CD4-positive, CD25-positive, alpha-beta regulatory T cell (primary cell): ENCODE measurements around the gene AGAP1. TPM values are rescaled to one million over a fixed set of nuclear protein-coding genes. Genes with fewer than 3 reads are reported as not detected.

Source experiments
- ATAC-seq, 2 donors: fragments of 150-1000 bp; cut with Tn5 transposase; one replicate each; pipeline ENCODE4 v1.10.0; 2021; ENCODE audit warnings: low read depth in 2 of 2, moderate number of reproducible peaks in 2 of 2, moderate library complexity in 1 of 2
- DNase-seq, 3 donors: peaks; one replicate each; pipeline versions ENCODE4 v3.0.0 to v3.0.0-alpha.2; 2012 to 2022; ENCODE audit warnings: mixed read lengths in 1 of 3
- H3K27ac ChIP-seq: one replicate; pipeline ENCODE4 v1.7.0; 2013; ENCODE audit warnings: mild to moderate bottlenecking, low read length; ENCODE audit not compliant: insufficient read depth, poor library complexity, severe bottlenecking
- H3K27me3 ChIP-seq: one replicate; pipeline ENCODE4 v1.7.0; 2013; ENCODE audit warnings: low read length; ENCODE audit not compliant: control insufficient read depth, insufficient read depth
- H3K36me3 ChIP-seq: one replicate; pipeline ENCODE4 v1.7.0; 2013; ENCODE audit warnings: mild to moderate bottlenecking, low read length, moderate library complexity; ENCODE audit not compliant: control insufficient read depth, insufficient read depth
- H3K4me1 ChIP-seq: 2 replicates; pipeline ENCODE4 v1.7.0; 2013; ENCODE audit warnings: mild to moderate bottlenecking, low read length; ENCODE audit not compliant: insufficient read depth, control insufficient read depth, poor library complexity, severe bottlenecking
- H3K4me3 ChIP-seq: one replicate; pipeline ENCODE4 v1.7.0; 2013; ENCODE audit warnings: low read depth, mild to moderate bottlenecking, low read length, moderate library complexity
- H3K9me3 ChIP-seq, 2 experiments: 1 replicate in 1 of 2; 2 replicates in 1 of 2; pipeline ENCODE4 v1.7.0; 2013; ENCODE audit warnings: low read length in 2 of 2, mild to moderate bottlenecking in 1 of 2, moderate library complexity in 1 of 2; ENCODE audit not compliant: control insufficient read depth in 2 of 2
- H3K27ac Mint-ChIP-seq, 3 donors: one replicate each; pipeline ENCODE4 v1.8.0; 2020 to 2022; ENCODE audit warnings: mild to moderate bottlenecking in 3 of 3, mixed read lengths in 3 of 3, moderate library complexity in 2 of 3
- H3K27me3 Mint-ChIP-seq: one replicate; pipeline ENCODE4 v1.8.0; 2022; ENCODE audit warnings: mild to moderate bottlenecking, mixed read lengths
- H3K36me3 Mint-ChIP-seq: one replicate; pipeline ENCODE4 v1.8.0; 2020; ENCODE audit warnings: mixed read lengths
- H3K4me1 Mint-ChIP-seq, 4 donors: one replicate each; pipeline ENCODE4 v1.8.0; 2020 to 2022; ENCODE audit warnings: mixed read lengths in 4 of 4, mild to moderate bottlenecking in 1 of 4
- H3K4me3 Mint-ChIP-seq, 4 donors: one replicate each; pipeline ENCODE4 v1.8.0; 2020 to 2022; ENCODE audit warnings: mild to moderate bottlenecking in 4 of 4, mixed read lengths in 4 of 4, moderate library complexity in 3 of 4
- H3K9me3 Mint-ChIP-seq, 7 donors: one replicate each; pipeline ENCODE4 v1.8.0; 2020 to 2022; ENCODE audit warnings: mixed read lengths in 7 of 7, mild to moderate bottlenecking in 3 of 7, moderate library complexity in 2 of 7
- polyA plus RNA-seq, 4 donors: library from polyadenylated mRNA; unstranded; fragments of 300-500 nt; fragmentation: Illumina TruSeq; gene quantifications; one replicate each; pipeline ENCODE4 v1.2.3, GENCODE V29; 2021
- total RNA-seq: library from RNA; stranded (reverse); gene quantifications from one replicate; pipeline ENCODE4 v1.2.3, GENCODE V29; 2022

The AGAP1 gene
- total and polyA plus RNA-seq, 5 donors from 2014 or later = 0.99 TPM; not detected in 4

DNA sequence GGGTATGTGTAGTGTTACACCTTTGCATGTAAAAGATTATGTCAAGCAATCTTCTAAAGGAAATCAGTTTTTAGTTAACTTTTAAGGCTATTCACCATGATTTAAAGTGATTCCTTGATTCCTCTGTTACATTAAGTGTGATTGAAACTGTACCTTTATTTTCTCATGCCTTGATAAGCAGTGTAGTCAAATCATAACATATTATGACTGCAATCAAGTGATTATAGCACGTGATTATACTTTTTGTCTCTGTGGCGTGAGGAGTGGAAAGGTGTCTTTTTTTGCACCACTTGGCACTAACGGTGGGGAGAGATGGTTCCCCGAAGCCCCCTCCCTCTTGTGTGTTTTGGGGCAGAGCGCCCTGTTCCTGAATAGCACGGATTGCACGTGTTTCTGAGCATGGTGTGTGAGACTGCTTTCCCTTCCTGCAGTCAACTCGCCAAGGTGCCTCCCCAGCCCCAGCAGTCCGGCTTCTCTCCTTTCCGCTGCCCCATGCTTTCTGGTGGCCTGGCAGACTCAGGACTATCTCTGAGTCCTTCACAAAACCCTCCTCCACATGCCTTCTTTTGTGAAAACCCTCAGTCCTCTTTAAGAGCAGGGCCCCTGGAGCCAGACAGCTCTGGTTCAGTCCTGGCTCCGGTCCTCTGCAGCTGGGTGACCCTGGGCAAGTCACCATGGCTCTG, 68.4 kb downstream of the AGAP1 start:
- no peak for ATAC-seq

DNA sequence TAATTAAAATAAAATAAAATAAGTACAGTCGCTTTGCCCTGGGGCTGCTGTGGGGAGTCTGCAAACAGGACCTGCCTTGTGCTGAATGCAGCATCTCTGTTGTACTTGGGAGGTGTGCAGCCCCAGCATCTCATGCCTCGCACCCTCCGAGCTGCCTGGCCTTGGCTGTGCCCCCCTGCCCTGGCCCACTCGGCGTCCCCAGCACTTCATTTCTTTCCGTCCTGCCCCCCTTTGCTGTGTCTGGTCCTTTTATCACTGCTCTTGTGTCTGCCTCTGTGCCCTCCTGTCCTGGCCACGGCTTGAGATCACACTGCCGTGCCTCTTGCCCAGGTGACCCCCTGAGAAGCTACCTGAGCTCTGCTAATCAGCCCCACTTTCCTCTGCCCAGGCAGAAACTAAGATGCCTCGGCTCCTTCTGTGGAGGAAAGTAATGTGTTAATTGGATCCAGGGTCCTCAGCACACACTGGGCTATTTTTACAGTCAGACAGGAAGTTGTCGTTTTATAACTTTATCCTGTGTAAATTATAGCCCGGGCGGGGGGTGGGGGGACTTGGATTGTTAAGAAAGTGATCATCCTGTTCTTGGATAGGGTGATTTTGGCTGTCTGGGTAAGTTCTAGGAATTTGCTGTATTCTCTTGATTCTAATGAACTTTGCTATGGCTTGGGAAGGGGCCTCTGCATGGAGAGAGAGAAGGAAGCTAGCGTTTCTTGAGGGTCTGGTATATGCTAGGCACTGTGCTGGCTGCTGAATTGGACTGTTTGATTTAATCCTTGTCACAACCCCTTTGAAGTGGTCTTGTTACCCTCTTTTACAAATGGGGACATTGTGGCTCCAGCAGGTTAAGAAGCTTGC, 69.4 kb downstream of the AGAP1 start:
- H3K4me3 Mint-ChIP-seq = no peak overlapping the region
- no peaks in the 10 kb centered on the region for H3K36me3 ChIP-seq
- H3K4me3 ChIP-seq = no peak overlapping the region
- no peaks in the 10 kb centered on the region for H3K9me3 ChIP-seq
- no peak for DNase-seq
- peaks cover 0 to 2% (median 0%) of the 10 kb centered on the region in 7 donors for H3K9me3 Mint-ChIP-seq
- no peaks in the 10 kb centered on the region for H3K27me3 ChIP-seq
- no peak for ATAC-seq
- no peaks in the 10 kb centered on the region for H3K4me1 Mint-ChIP-seq
- no peak overlapping the region for H3K27ac ChIP-seq
- no peak overlapping the region for H3K27ac Mint-ChIP-seq
- no peaks in the 10 kb centered on the region for H3K4me1 ChIP-seq
- no peaks in the 10 kb centered on the region for H3K27me3 Mint-ChIP-seq
- H3K36me3 Mint-ChIP-seq = no peaks in the 10 kb centered on the region

More for the DNA sequence above, 68.4 kb downstream of the AGAP1 start:
- Mint-ChIP-seq H3K4me1 (no peaks in the 10 kb centered on the region), H3K27me3 (no peaks in the 10 kb centered on the region), H3K27ac (no peak overlapping the region), H3K4me3 (no peak overlapping the region), H3K36me3 (no peaks in the 10 kb centered on the region), H3K9me3 (peaks cover 0 to under 1% (median 0%) of the 10 kb centered on the region in 7 donors)
- no peak overlapping the region for H3K4me3 ChIP-seq
- H3K27me3 ChIP-seq = no peaks in the 10 kb centered on the region
- no peak overlapping the region for H3K27ac ChIP-seq
- no peak for DNase-seq
- H3K36me3 ChIP-seq = no peaks in the 10 kb centered on the region
- no peaks in the 10 kb centered on the region for H3K9me3 ChIP-seq
- no peaks in the 10 kb centered on the region for H3K4me1 ChIP-seq

DNA sequence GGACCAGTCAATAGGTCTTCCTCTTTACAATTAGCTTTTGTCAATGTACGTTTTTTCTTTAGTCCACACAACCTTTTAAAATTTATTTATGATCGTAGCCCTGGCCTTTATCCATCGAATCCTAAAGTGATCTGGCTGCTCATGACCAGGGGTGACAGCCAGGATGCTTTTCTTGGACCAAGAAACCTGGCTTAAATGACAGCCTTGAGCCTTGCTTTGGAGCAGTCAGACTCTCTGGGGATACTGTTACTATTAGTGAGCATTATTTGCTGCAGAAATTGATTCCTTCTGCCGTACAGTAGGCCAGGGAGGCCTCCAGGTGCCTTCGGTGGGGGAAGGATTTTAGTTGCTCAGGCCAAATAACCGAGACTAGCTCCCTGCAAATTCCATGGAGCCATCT, 70.2 kb downstream of the AGAP1 start:
- DNase-seq = no peak
- no peaks in the 10 kb centered on the region for H3K4me1 Mint-ChIP-seq
- H3K4me3 ChIP-seq = no peak overlapping the region
- no peaks in the 10 kb centered on the region for H3K27me3 ChIP-seq
- no peak overlapping the region for H3K27ac Mint-ChIP-seq
- H3K4me3 Mint-ChIP-seq = no peak overlapping the region
- no peaks in the 10 kb centered on the region for H3K9me3 ChIP-seq
- ATAC-seq = no peak
- H3K27ac ChIP-seq = no peak overlapping the region
- H3K9me3 Mint-ChIP-seq = peaks cover 0 to 2% (median 0%) of the 10 kb centered on the region in 7 donors
- no peaks in the 10 kb centered on the region for H3K36me3 Mint-ChIP-seq
- no peaks in the 10 kb centered on the region for H3K36me3 ChIP-seq
- H3K27me3 Mint-ChIP-seq = no peaks in the 10 kb centered on the region
- H3K4me1 ChIP-seq = no peaks in the 10 kb centered on the region

DNA sequence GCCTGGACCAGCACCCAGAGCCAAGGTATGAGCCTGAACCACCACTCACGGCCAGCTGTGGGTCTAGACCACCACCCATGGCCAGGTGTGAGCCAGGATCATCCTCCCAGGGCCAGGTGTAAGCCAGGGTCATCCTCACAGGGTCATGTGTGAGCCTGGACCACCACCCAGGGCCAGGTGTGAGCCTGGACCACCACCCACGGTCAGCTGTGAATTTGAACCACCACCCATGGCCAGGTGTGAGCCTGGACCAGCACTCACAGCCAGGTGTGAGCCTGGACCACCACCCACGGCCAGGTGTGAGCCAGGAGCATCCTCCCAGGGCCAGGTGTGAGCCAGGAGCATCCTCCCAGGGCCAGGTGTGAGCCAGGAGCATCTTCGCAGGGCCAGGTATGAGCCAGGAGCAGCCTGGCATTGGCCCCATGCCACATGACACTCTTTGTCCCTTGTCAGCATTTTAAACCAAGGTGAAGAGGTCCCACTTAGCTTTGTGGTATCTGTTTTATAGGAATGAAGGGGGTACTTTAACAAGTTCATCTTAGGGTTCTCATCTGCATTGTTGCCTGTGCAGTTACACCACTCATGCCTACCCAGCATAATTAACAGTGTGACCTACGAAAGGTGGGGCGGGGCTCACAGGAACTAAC, 71.2 kb downstream of the AGAP1 start:
- H3K4me1 ChIP-seq = no peaks in the 10 kb centered on the region
- no peak overlapping the region for H3K4me3 ChIP-seq
- H3K27me3 ChIP-seq = no peaks in the 10 kb centered on the region
- H3K27ac ChIP-seq = no peak overlapping the region
- Mint-ChIP-seq H3K9me3 (peaks cover 0 to 2% (median 0%) of the 10 kb centered on the region in 7 donors), H3K27ac (no peak overlapping the region), H3K36me3 (no peaks in the 10 kb centered on the region), H3K27me3 (no peaks in the 10 kb centered on the region), H3K4me3 (no peak overlapping the region), H3K4me1 (no peaks in the 10 kb centered on the region)
- no peaks in the 10 kb centered on the region for H3K9me3 ChIP-seq
- DNase-seq = no peak
- H3K36me3 ChIP-seq = no peaks in the 10 kb centered on the region
- no peak for ATAC-seq

DNA sequence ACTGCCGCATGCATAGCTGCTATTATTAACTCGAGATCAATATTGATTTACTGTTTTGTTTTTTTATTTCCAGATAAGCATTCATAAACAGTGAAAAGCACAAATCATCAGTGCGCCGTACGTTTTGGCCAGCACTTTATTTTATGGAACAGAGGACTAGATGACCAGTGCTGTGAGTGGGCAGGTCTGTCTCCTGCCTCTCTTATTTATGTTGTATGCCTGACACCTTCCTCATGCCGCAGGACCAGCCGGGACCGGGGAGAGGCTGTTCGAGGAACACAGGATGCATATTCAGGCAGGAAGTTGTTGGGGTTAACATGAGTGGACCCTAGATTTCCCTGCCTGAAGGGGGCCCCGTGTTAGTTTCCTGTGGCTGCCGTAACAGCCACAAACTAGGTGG, 72.6 kb downstream of the AGAP1 start:
- Mint-ChIP-seq H3K4me3 (no peak overlapping the region), H3K27me3 (no peaks in the 10 kb centered on the region), H3K36me3 (no peaks in the 10 kb centered on the region), H3K9me3 (peaks cover 0 to 2% (median 0%) of the 10 kb centered on the region in 7 donors), H3K4me1 (no peaks in the 10 kb centered on the region), H3K27ac (no peak overlapping the region)
- Histone ChIP-seq H3K4me1 (no peaks in the 10 kb centered on the region), H3K9me3 (no peaks in the 10 kb centered on the region), H3K36me3 (no peaks in the 10 kb centered on the region), H3K4me3 (no peak overlapping the region), H3K27me3 (no peaks in the 10 kb centered on the region), H3K27ac (no peak overlapping the region)
- ATAC-seq = no peak
- no peak for DNase-seq

DNA sequence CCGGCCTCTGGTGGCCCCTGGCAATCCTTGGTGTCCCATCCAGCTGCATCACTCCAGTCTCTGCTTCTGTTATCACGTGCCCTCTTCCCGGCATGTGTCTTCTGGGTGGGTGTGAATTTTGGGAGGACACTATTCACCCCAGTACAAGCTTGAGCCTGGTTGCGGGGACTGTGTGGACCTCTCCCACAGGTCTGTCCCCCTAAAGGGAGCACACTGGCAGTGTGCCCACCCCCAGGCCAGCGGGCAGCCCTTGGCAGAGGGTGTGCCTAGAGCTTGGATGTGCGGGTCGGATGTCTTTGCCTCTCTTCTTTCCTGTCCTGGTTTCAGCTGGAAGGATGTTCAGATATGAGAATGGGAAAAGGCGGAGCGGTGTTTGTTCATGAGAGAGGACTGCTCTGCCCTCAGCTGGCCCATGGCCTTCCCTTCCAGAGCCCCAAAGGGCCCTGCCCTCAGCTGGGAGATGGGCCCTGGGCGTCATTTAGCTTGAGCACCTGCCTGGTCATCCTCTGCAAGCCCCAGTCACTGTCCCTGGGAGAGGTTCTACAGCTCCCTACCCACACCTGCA, 73.2 kb downstream of the AGAP1 start:
- no peak overlapping the region for H3K27ac Mint-ChIP-seq
- no peak overlapping the region for H3K4me3 Mint-ChIP-seq

DNA sequence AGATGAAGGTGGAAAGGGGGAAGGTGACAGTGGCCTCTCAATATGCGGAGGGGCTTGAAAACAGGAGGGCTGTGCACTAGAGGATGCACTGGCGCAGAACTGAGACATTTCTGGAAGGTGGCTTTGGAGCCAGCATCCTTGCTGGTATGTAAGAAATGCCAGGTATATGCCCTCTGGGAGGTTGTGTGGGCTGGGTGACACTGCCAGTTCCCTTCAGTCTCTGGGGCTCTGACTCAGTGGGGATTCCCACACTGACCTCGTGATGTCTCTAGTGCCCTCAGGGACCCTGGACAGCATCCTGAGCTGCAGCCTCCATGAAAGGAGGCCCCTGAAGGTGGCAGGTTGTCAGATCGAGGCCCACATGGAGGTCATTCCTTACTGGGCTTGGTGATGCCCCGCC, 74.0 kb downstream of the AGAP1 start:
- DNase-seq = no peak
- Mint-ChIP-seq H3K4me3 (no peak overlapping the region), H3K27ac (no peak overlapping the region), H3K9me3 (peaks cover 0 to 3% (median 0%) of the 10 kb centered on the region in 7 donors), H3K27me3 (no peaks in the 10 kb centered on the region), H3K36me3 (no peaks in the 10 kb centered on the region), H3K4me1 (no peaks in the 10 kb centered on the region)
- Histone ChIP-seq H3K36me3 (no peaks in the 10 kb centered on the region), H3K27me3 (no peaks in the 10 kb centered on the region), H3K27ac (no peak overlapping the region), H3K4me1 (no peaks in the 10 kb centered on the region), H3K9me3 (no peaks in the 10 kb centered on the region), H3K4me3 (no peak overlapping the region)
- ATAC-seq = no peak

More for the DNA sequence above, 73.2 kb downstream of the AGAP1 start:
- Mint-ChIP-seq H3K36me3 (no peaks in the 10 kb centered on the region), H3K27me3 (no peaks in the 10 kb centered on the region), H3K9me3 (peaks cover 0 to 2% (median 0%) of the 10 kb centered on the region in 7 donors), H3K4me1 (no peaks in the 10 kb centered on the region)
- Histone ChIP-seq H3K27ac (no peak overlapping the region), H3K27me3 (no peaks in the 10 kb centered on the region), H3K9me3 (no peaks in the 10 kb centered on the region), H3K4me3 (no peak overlapping the region), H3K36me3 (no peaks in the 10 kb centered on the region), H3K4me1 (no peaks in the 10 kb centered on the region)
- no peak for DNase-seq
- no peak for ATAC-seq
